PFSK-1 (cell line): ENCODE results near the gene PRKN.

ENCODE experiments used
- FOXP2 ChIP-seq: optimal IDR thresholded peaks from 2 replicates; pipeline ENCODE3; 2011; ENCODE audit warnings: borderline replicate concordance, control low read depth, inconsistent platforms; ENCODE audit not compliant: insufficient read depth; ENCODE audit errors: extremely low read length, extremely low read depth
- POLR2AphosphoS5 ChIP-seq: IDR thresholded peaks from 2 replicates; pipeline ENCODE4 v1.6.1; 2012; ENCODE audit warnings: low read depth, mild to moderate bottlenecking, control low read depth, low read length, moderate library complexity
- SIN3A ChIP-seq: IDR thresholded peaks from 2 replicates; pipeline ENCODE4 v1.6.1; 2012; ENCODE audit warnings: mild to moderate bottlenecking, low read length, moderate library complexity, borderline replicate concordance; ENCODE audit not compliant: insufficient read depth
- TAF1 ChIP-seq: IDR thresholded peaks from 2 replicates; pipeline ENCODE4 v1.6.1; 2012; ENCODE audit warnings: low read length, control low read depth, borderline replicate concordance; ENCODE audit not compliant: insufficient read depth
- TF ChIP-seq, protein P1 (sequence below), 2 experiments: IDR thresholded peaks; 2 replicates each; pipeline versions ENCODE4 v1.6.1 to v1.8.0; 2011 to 2012; ENCODE audit warnings: low read depth in 2 of 2, low read length in 2 of 2, control low read depth in 1 of 2, inconsistent platforms in 1 of 2, mild to moderate bottlenecking in 1 of 2, moderate library complexity in 1 of 2; ENCODE audit not compliant: insufficient read depth in 1 of 2

PRKN gene

DNA sequence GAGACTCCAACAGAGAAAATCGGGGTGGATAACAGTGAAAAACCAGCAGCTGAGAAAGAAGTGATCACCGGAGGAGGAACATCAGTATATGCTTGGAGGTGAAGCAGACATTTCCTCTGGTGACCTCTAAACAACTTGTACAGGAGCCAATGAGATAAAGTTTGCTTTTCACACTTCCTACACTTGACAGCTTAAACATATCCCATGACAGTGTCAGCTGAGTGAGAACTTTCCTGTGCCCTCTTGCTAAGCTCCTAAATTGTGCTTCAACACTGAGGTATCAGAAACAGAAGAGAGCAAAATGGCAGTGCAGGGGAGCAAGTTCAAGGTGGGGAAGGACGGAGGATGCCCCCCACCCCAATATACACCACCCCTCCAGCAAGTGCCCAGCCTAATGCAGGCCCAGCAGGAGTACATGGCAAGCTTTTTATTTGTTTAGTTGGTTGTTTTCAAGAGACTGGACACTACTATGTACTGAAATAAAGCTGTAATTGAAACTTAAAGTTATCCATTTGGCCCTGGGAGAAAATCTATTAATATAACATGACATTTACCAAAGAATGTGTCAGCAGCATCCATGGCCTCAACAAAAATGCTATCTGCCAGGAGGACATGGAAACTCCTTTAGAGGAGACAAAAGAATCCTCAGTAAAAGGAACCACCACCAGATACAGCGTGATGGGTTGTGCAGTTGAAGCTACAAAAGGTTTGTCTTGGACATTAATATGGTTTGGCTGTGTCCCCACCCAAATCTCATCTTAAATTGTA, 540.2 kb downstream of the PRKN start:
- TF ChIP-seq, protein P1, sequence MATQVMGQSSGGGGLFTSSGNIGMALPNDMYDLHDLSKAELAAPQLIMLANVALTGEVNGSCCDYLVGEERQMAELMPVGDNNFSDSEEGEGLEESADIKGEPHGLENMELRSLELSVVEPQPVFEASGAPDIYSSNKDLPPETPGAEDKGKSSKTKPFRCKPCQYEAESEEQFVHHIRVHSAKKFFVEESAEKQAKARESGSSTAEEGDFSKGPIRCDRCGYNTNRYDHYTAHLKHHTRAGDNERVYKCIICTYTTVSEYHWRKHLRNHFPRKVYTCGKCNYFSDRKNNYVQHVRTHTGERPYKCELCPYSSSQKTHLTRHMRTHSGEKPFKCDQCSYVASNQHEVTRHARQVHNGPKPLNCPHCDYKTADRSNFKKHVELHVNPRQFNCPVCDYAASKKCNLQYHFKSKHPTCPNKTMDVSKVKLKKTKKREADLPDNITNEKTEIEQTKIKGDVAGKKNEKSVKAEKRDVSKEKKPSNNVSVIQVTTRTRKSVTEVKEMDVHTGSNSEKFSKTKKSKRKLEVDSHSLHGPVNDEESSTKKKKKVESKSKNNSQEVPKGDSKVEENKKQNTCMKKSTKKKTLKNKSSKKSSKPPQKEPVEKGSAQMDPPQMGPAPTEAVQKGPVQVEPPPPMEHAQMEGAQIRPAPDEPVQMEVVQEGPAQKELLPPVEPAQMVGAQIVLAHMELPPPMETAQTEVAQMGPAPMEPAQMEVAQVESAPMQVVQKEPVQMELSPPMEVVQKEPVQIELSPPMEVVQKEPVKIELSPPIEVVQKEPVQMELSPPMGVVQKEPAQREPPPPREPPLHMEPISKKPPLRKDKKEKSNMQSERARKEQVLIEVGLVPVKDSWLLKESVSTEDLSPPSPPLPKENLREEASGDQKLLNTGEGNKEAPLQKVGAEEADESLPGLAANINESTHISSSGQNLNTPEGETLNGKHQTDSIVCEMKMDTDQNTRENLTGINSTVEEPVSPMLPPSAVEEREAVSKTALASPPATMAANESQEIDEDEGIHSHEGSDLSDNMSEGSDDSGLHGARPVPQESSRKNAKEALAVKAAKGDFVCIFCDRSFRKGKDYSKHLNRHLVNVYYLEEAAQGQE (IDR thresholded peaks at IDR 0.05; ENCODE audit: insufficient read depth in 1 of 2, low read depth in 2 of 2, low read length in 2 of 2): no peak
- TF ChIP-seq SIN3A: no peak
- TF ChIP-seq POLR2AphosphoS5: no peak
- no peak for TF ChIP-seq TAF1
- no peak for TF ChIP-seq FOXP2

DNA sequence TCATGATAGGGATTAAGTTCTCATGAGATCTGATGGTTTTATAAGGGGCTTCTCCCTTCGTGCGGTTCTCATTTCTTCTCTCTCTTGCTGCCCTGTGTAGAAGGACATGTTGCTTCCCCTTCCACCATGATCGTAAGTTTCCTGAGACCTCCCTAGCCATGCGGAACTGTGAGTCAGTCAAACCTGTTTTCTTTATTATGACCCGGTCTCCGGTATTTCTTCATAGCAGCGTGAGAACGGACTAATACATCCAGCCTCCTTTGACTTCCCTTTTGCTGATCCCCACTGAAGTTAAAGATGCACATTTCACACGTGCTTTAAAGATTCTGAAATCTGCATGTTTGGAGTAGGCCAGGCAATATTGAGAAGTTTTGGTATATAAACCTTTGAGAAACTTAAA, 543.1 kb downstream of the PRKN start:
- TF ChIP-seq SIN3A (no peak), FOXP2 (no peak)

DNA sequence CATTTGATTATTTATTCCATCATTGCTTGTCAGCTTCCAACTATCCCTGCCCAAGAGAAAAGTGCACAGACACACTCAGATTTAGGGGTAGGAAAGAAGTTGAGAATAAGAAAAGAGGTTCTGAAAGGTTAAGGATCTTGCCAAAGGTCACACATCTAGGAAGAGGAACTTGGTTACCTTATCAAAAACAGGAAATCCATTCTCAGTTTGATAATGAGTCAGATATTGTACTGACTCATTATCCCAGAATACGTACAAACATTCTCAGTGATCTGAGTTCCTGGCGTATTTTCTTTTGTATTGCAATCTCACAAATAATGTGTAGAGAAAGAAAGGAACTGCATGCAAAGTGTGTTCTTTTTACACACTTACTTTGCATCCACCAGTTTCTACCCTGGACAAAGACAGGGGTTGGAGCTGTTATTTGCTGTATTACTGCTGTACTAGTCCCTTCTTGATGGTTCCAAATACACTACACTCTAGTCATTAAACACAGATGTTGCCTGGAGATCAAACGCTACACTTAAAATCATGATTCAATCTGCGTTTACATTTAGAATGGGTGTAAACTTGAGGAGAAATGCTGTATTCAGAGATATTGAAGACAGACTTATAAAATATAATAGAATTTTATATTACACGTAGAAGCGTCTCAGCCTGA, 545.7 kb downstream of the PRKN start:
- TF ChIP-seq TAF1 (no peak), POLR2AphosphoS5 (no peak), FOXP2 (no peak), SIN3A (no peak)
- TF ChIP-seq, protein P1 (IDR thresholded peaks at IDR 0.05; ENCODE audit: insufficient read depth in 1 of 2, low read depth in 2 of 2, low read length in 2 of 2): no peak

DNA sequence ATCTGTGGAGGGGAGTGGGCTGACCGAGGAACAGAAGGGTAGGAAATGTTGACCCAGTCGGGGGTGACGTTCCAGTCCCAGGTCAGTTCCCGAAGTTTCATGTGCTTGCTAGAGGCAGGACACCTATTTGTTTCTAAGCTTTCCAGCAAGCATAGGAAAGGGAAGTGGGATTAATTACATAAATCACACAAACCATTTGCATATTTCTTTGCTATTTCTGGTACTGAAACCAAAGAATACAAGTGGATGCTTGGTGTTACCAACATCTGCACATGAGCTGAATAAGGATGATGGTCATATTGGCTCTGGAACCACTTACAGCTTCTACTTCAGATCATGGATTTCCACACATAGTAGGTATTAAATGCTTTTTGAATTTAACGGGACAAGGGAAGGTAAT, 546.5 kb downstream of the PRKN start:
- TF ChIP-seq TAF1 (no peak), SIN3A (no peak), FOXP2 (no peak), POLR2AphosphoS5 (no peak)
- TF ChIP-seq, protein P1 (IDR thresholded peaks at IDR 0.05; ENCODE audit: insufficient read depth in 1 of 2, low read depth in 2 of 2, low read length in 2 of 2): no peak

DNA sequence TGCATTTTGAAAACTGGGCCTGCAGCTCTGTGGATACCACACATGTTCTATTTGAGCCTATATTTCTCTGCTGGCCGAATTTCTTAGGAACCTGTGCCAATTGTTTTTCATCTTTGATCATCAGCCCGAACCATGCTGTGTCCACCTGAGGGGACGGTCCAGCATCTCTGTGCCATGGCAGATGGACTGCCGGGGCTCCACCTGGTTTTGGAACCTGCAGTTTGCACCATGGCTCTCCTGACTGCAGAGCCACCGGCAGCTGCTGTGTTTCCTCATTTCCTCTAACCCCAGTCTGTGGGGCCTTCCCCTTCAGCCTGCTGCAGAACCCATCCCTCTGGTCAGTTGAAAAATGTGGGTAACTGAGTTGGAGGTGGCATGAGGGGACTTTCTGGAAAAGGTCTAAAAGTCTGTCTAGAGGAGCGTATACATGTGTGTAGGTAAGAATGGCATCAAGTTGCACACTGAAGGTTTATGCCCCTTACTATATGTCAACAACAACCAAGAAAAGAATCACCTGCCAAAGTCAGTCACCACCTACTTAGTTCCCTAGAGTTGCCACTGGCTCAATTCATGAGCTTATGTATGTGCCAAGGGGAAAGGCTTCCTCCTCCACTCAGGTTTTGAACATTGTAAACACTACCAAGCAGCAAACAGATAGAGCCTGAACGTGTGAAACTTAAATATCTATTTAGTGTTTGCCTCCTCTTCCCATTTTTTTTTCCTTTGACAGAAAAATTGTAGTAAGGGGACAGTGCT, 548.2 kb downstream of the PRKN start:
- TF ChIP-seq SIN3A (no peak), FOXP2 (no peak), POLR2AphosphoS5 (no peak), TAF1 (no peak)
- TF ChIP-seq, protein P1 (IDR thresholded peaks at IDR 0.05; ENCODE audit: insufficient read depth in 1 of 2, low read depth in 2 of 2, low read length in 2 of 2): no peak
